ENCODE data around the gene ADAMTS4.

ADAMTS4 gene

GRCh38 chr1:161171191-161171590, 27.7 kb downstream of the ADAMTS4 start:
- DNase-seq = no peak

- DNase-seq = no peak
Observed at GRCh38 chr1:161168906-161169305, 29.9 kb downstream of the ADAMTS4 start.

GRCh38 chr1:161166669-161167548, 31.9 kb downstream of the ADAMTS4 start:
- DNase-seq = peak in 1 of 2 experiments; percentile 63

GRCh38 chr1:161165742-161166668, 32.8 kb downstream of the ADAMTS4 start, which contains the start of gene PPOX:
PPOX (plus strand) TSS chr1:161166426; CDS start chr1:161166848, 422 bp downstream.
- DNase-seq = peak; percentile 99 to 100

- no peak for DNase-seq
Observed at GRCh38 chr1:161164901-161165610, 33.8 kb downstream of the ADAMTS4 start.

GRCh38 chr1:161163793-161164192, 35.1 kb downstream of the ADAMTS4 start:
- DNase-seq = no peak

GRCh38 chr1:161162806-161163205, 36.0 kb downstream of the ADAMTS4 start:
- DNase-seq = no peak

GRCh38 chr1:161162052-161162451, 36.8 kb downstream of the ADAMTS4 start:
- no peak for DNase-seq

- no peak for DNase-seq
Observed at GRCh38 chr1:161161652-161162051, 37.2 kb downstream of the ADAMTS4 start.

GRCh38 chr1:161160671-161161145, 38.1 kb downstream of the ADAMTS4 start:
- no peak for DNase-seq

- no peak for DNase-seq
Observed at GRCh38 chr1:161159913-161160243, 39.0 kb downstream of the ADAMTS4 start.

- peak; percentile 93 to 99 for DNase-seq
Observed at GRCh38 chr1:161159087-161159912, 39.6 kb downstream of the ADAMTS4 start, which contains the start of gene USP21. USP21 (plus strand) TSS chr1:161159500; CDS start chr1:161160641, 1,141 bp downstream.

GRCh38 chr1:161158316-161159010, 40.4 kb downstream of the ADAMTS4 start:
- no peak for DNase-seq

- no peak for DNase-seq
Observed at GRCh38 chr1:161157867-161158266, 41.0 kb downstream of the ADAMTS4 start.

- peak; percentile 97 for DNase-seq
Observed at GRCh38 chr1:161153682-161154337, 45.0 kb downstream of the ADAMTS4 start, which contains the start of gene UFC1. UFC1 (plus strand) TSS chr1:161153978; CDS start chr1:161153998, 20 bp downstream.

GRCh38 chr1:161153176-161153575, 45.7 kb downstream of the ADAMTS4 start:
- DNase-seq = no peak

GRCh38 chr1:161145832-161146231, 53.0 kb downstream of the ADAMTS4 start:
- no peak for DNase-seq

GRCh38 chr1:161140755-161141400, 58.0 kb downstream of the ADAMTS4 start:
- no peak for DNase-seq

- DNase-seq = peak; percentile 37 to 77
Observed at GRCh38 chr1:161139766-161140165, 59.1 kb downstream of the ADAMTS4 start.

- DNase-seq = no peak
Observed at GRCh38 chr1:161138431-161138830, 60.4 kb downstream of the ADAMTS4 start.
